IMR-90 (cell line): ENCODE results near the gene FBXO28. TPM values are rescaled to one million over a fixed set of nuclear protein-coding genes. Genes with fewer than 3 reads are reported as not detected.
A peak's percentile ranks its signal among the peaks of the same experiment; 100 is the strongest.

Source experiments
- ATAC-seq: fragments of 200-7000 bp; cut with Tn5 transposase; 2 replicates; pipeline ENCODE4 v1.9.1; 2020; ENCODE audit warnings: low read depth, mild to moderate bottlenecking, moderate library complexity
- BruUV-seq: library from RNA; stranded (reverse); fragments of 400-500 nt; replicated peaks from 2 replicates; lab custom pipeline; 2021; lab: Mats Ljungman, UMichigan
- CTCF ChIA-PET: fragments of 300-600 bp; formaldehyde crosslinking; extraction: SDS; loops from one replicate; lab custom pipeline; 2021; ENCODE audit warnings: antibody characterized with exemption; lab: Yijun Ruan, JAX
- POLR2A ChIA-PET: fragments of 300-600 bp; sonication (Branson Sonifier 250); formaldehyde crosslinking; loops from one replicate; lab custom pipeline; 2022; ENCODE audit warnings: antibody characterized with exemption; ENCODE audit not compliant: unreplicated experiment; lab: Charles Lee
- DNase-seq: peaks from one replicate; pipeline ENCODE4 v3.0.0; 2013
- H2AFZ ChIP-seq: replicated peaks from 2 replicates; pipeline ENCODE3; 2013; ENCODE audit warnings: low read length, mild to moderate bottlenecking; ENCODE audit not compliant: poor library complexity
- H2AK5ac ChIP-seq: 2 replicates; pipeline ENCODE4 v1.6.1; 2013; ENCODE audit warnings: low read depth, low read length, inconsistent platforms
- H2AK9ac ChIP-seq: replicated peaks from 2 replicates; pipeline ENCODE3; 2013; ENCODE audit warnings: mild to moderate bottlenecking, low read depth, low read length, moderate library complexity; ENCODE audit not compliant: poor library complexity
- H2BK120ac ChIP-seq: 2 replicates; pipeline ENCODE4 v1.6.1; 2013; ENCODE audit warnings: low read depth, low read length, inconsistent platforms
- H2BK15ac ChIP-seq: 3 replicates; pipeline ENCODE4 v1.6.1; 2013; ENCODE audit warnings: low read depth, low read length, inconsistent platforms
- H2BK20ac ChIP-seq: 2 replicates; pipeline ENCODE4 v1.6.1; 2013; ENCODE audit warnings: low read depth, mild to moderate bottlenecking, inconsistent platforms, low read length, moderate library complexity
- H2BK5ac ChIP-seq: 2 replicates; pipeline ENCODE4 v1.6.1; 2013; ENCODE audit warnings: mild to moderate bottlenecking, low read depth, low read length, inconsistent platforms; ENCODE audit not compliant: poor library complexity, severe bottlenecking
- H3K14ac ChIP-seq: replicated peaks from 2 replicates; pipeline ENCODE4 v1.6.1; 2013; ENCODE audit warnings: low read depth, low read length, inconsistent platforms
- H3K18ac ChIP-seq: 2 replicates; pipeline ENCODE4 v1.6.1; 2013; ENCODE audit warnings: low read depth, low read length, control low read depth
- H3K23ac ChIP-seq: 2 replicates; pipeline ENCODE4 v1.6.1; 2013; ENCODE audit warnings: low read depth, low read length, inconsistent platforms
- H3K27ac ChIP-seq: 2 replicates; pipeline ENCODE4 v1.5.1; 2013; ENCODE audit warnings: mild to moderate bottlenecking, control low read depth, low read length; ENCODE audit not compliant: insufficient read depth
- H3K27me3 ChIP-seq: 2 replicates; pipeline ENCODE4 v1.6.1; 2013; ENCODE audit warnings: low read length; ENCODE audit not compliant: control insufficient read depth, insufficient read depth
- H3K36me3 ChIP-seq: 2 replicates; pipeline ENCODE4 v1.6.1; 2013; ENCODE audit warnings: low read length, mixed read lengths; ENCODE audit not compliant: control insufficient read depth, insufficient read depth
- H3K4ac ChIP-seq: 2 replicates; pipeline ENCODE4 v1.6.1; 2013; ENCODE audit warnings: low read depth, low read length, inconsistent platforms
- H3K4me1 ChIP-seq: 2 replicates; pipeline ENCODE4 v1.6.1; 2013; ENCODE audit warnings: low read length, mixed read lengths; ENCODE audit not compliant: control insufficient read depth, insufficient read depth
- H3K4me2 ChIP-seq: 2 replicates; pipeline ENCODE4 v1.6.1; 2013; ENCODE audit warnings: low read depth, mild to moderate bottlenecking, control low read depth, low read length, moderate library complexity
- H3K4me3 ChIP-seq: 2 replicates; pipeline ENCODE4 v1.5.1; 2013; ENCODE audit warnings: low read depth, mild to moderate bottlenecking, control low read depth, low read length, moderate library complexity; ENCODE audit not compliant: insufficient read depth
- H3K56ac ChIP-seq: 2 replicates; pipeline ENCODE4 v1.6.1; 2013; ENCODE audit warnings: low read length, inconsistent platforms; ENCODE audit not compliant: insufficient read depth; ENCODE audit errors: extremely low read depth
- H3K79me1 ChIP-seq, 2 experiments: 2 replicates each; pipeline ENCODE4 v1.6.1; 2013; ENCODE audit warnings: low read length in 2 of 2, inconsistent platforms in 1 of 2, low read depth in 1 of 2
- H3K9ac ChIP-seq: 2 replicates; pipeline ENCODE4 v1.6.1; 2013; ENCODE audit warnings: low read depth, low read length, control low read depth
- H3K9me1 ChIP-seq: 2 replicates; pipeline ENCODE4 v1.6.1; 2013; ENCODE audit warnings: low read length, inconsistent platforms; ENCODE audit not compliant: insufficient read depth
- H3K9me3 ChIP-seq: 2 replicates; pipeline ENCODE4 v1.6.1; 2013; ENCODE audit warnings: low read length; ENCODE audit not compliant: control insufficient read depth, insufficient read depth
- H4K20me1 ChIP-seq: 2 replicates; pipeline ENCODE4 v1.6.1; 2013; ENCODE audit warnings: low read length, inconsistent platforms; ENCODE audit not compliant: insufficient read depth
- H4K5ac ChIP-seq: 2 replicates; pipeline ENCODE4 v1.6.1; 2013; ENCODE audit warnings: mild to moderate bottlenecking, low read depth, low read length, control low read depth
- H4K8ac ChIP-seq, 2 experiments: 2 replicates each; pipeline ENCODE4 v1.6.1; 2013; ENCODE audit warnings: low read depth in 2 of 2, low read length in 2 of 2, control low read depth in 1 of 2, inconsistent platforms in 1 of 2
- H4K91ac ChIP-seq: 2 replicates; pipeline ENCODE4 v1.6.1; 2013; ENCODE audit warnings: low read depth, low read length, inconsistent platforms; ENCODE audit not compliant: insufficient read depth
- CHD1 ChIP-seq: IDR thresholded peaks from 2 replicates; pipeline ENCODE4 v1.6.1; 2012; ENCODE audit warnings: low read depth, low read length, improper control_type of control experiment
- FOS ChIP-seq: fragments of 150-350 bp; IDR thresholded peaks from 2 replicates; pipeline ENCODE4 v1.6.1; 2016; ENCODE audit warnings: low read depth, low read length
- MAFK ChIP-seq: IDR thresholded peaks from 2 replicates; pipeline ENCODE4 v1.6.1; 2012; ENCODE audit warnings: low read depth, low read length, improper control_type of control experiment
- MXI1 ChIP-seq: IDR thresholded peaks from 2 replicates; pipeline ENCODE4 v1.6.1; 2012; ENCODE audit warnings: low read depth, mild to moderate bottlenecking, low read length, moderate library complexity, borderline replicate concordance
- NFE2L2 ChIP-seq: fragments of 150-350 bp; IDR thresholded peaks from 2 replicates; pipeline ENCODE4 v1.6.1; 2016; ENCODE audit warnings: low read depth, mild to moderate bottlenecking, low read length
- POLR2A ChIP-seq: IDR thresholded peaks from 2 replicates; pipeline ENCODE4 v1.6.1; 2012; ENCODE audit warnings: mild to moderate bottlenecking, low read depth, low read length
- RAD21 ChIP-seq: IDR thresholded peaks from 2 replicates; pipeline ENCODE4 v1.6.1; 2012; ENCODE audit warnings: low read length, improper control_type of control experiment
- RFX5 ChIP-seq: IDR thresholded peaks from 2 replicates; pipeline ENCODE4 v1.8.0; 2012; ENCODE audit warnings: low read depth, mild to moderate bottlenecking, low read length, moderate library complexity
- SMC3 ChIP-seq: fragments of 150-350 bp; IDR thresholded peaks from 2 replicates; pipeline ENCODE4 v1.6.1; 2016; ENCODE audit warnings: low read depth, mild to moderate bottlenecking, antibody characterized with exemption, low read length, moderate library complexity
- WGBS, 2 experiments: methylation state at CpG; one replicate each; pipeline versions ENCODE4 v1.1.5 to v1.1.7; 2013; ENCODE audit warnings: missing lambda C conversion rate in 2 of 2; ENCODE audit not compliant: insufficient read length in 1 of 2; ENCODE audit errors: extremely low coverage in 2 of 2; 5-methylcytosine and 5-hydroxymethylcytosine counted together
- dilution Hi-C: fragments of 300-500 bp; cut with HindIII; formaldehyde crosslinking; loops from one replicate; pipeline ENCODE4 v1.14.3; 2018; ENCODE audit warnings: low sequenced_read_pairs; ENCODE audit not compliant: unreplicated experiment
- in situ Hi-C: fragments of 300-500 bp; cut with MboI; formaldehyde crosslinking; loops from 3 replicates; pipeline ENCODE4 v1.14.3; 2019; ENCODE audit warnings: low sequenced_read_pairs, inconsistent platforms, mixed read lengths
- intact Hi-C: fragments of 100-400 bp; cut with micrococcal nuclease; formaldehyde crosslinking; loops from 2 replicates; pipeline ENCODE4 v1.10.0; 2022
- polyA plus RNA-seq, 3 experiments: library from polyadenylated mRNA; depleted of rRNA; stranded (reverse); fragments of >200 nt; gene quantifications; 2 replicates each; pipeline ENCODE4 v1.2.3, GENCODE V29; 2012; ENCODE audit warnings: low replicate concordance in 1 of 3
- total RNA-seq: library from RNA; depleted of rRNA; stranded (reverse); fragments of >200 nt; gene quantifications from 2 replicates; pipeline ENCODE4 v1.2.3, GENCODE V29; 2012
- TF ChIP-seq, protein P1 (sequence below): fragments of 150-350 bp; IDR thresholded peaks from 2 replicates; pipeline ENCODE4 v1.6.1; 2016; ENCODE audit warnings: low read depth, mild to moderate bottlenecking, low read length, moderate library complexity, borderline replicate concordance
- TF ChIP-seq, protein P2 (sequence below): conservative IDR thresholded peaks from 2 replicates; pipeline ENCODE4 v1.5.1; 2012; ENCODE audit warnings: mild to moderate bottlenecking, low read depth, low read length, improper control_type of control experiment
- TF ChIP-seq, protein P3 (sequence below): fragments of 150-350 bp; IDR thresholded peaks from 2 replicates; pipeline ENCODE4 v1.6.1; 2017; ENCODE audit warnings: mild to moderate bottlenecking, antibody characterized with exemption, low read length, low read depth

The FBXO28 gene
- total and polyA plus RNA-seq, 2 of the 4 experiments (the other 2 are of a cell fraction): 11.6 to 22.6 TPM

DNA sequence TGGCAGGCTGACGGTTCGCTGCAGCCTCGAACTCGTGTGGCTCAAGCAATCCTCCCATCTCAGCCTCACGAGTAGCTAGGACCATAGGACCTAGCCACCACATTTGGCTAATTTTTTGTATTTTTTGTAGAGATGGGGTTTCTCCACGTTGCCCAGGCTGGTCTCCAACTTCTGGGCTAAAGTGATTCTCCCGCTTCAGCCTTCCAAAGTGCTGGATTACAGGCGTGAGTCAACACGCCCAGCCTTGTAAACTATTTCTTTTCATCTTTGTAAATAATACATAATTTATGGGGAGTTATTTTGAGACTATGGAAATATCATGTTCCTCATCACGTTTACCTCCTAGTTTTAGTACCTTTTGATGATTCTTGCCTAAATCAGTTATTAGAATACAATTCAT lies 906 bp upstream of the FBXO28 start:
- Histone ChIP-seq H2BK15ac (no peak overlapping the region), H3K4me2 (no peak overlapping the region), H3K4ac (no peak overlapping the region), H4K91ac (no peak overlapping the region), H3K36me3 (no peaks in the 10 kb centered on the region), H3K27ac (no peak overlapping the region), H3K4me3 (no peak overlapping the region), H4K8ac (peak overlapping the region; percentile 23 to 96; a peak in 1 of 4 replicates), H3K27me3 (no peaks in the 10 kb centered on the region), H3K79me1 (peaks cover 0 to 16% of the 10 kb centered on the region in 2 experiments; a peak in 2 of 4 replicates), H2BK20ac (no peak overlapping the region), H3K9me3 (no peaks in the 10 kb centered on the region), H2BK5ac (no peak overlapping the region), H2BK120ac (no peak overlapping the region), H2AK9ac (no peak overlapping the region), H4K20me1 (peaks cover 7% of the 10 kb centered on the region; the same call in 1 of the 2 replicates), H3K4me1 (no peaks in the 10 kb centered on the region), H3K9ac (no peak overlapping the region), H3K56ac (no peak overlapping the region), H2AK5ac (no peak overlapping the region), H3K18ac (no peak overlapping the region), H3K23ac (no peak overlapping the region), H4K5ac (no peak overlapping the region), H3K14ac (no peak overlapping the region), H2AFZ (no peak overlapping the region), H3K9me1 (no peaks in the 10 kb centered on the region)
- ChIA-PET POLR2A (no interaction called here), CTCF (no interaction called here)
- no TSS peak for BruUV-seq
- WGBS, 2 experiments: no CpG with 5 or more reads among the region's 10 CpGs
- ATAC-seq (no peak), DNase-seq (no peak)
- dilution Hi-C loops (no loop called here), intact Hi-C loops (loop anchor here (5.0 to 10.0 kb wide), 3 partner anchors 298 to 411 kb away; no protein-coding TSS in a partner anchor), in situ Hi-C loops (loop anchor here (5.0 kb wide), 1 partner anchor 214 kb away; no protein-coding TSS in a partner anchor)
- TF ChIP-seq POLR2A: no peak
- TF ChIP-seq, protein P1, sequence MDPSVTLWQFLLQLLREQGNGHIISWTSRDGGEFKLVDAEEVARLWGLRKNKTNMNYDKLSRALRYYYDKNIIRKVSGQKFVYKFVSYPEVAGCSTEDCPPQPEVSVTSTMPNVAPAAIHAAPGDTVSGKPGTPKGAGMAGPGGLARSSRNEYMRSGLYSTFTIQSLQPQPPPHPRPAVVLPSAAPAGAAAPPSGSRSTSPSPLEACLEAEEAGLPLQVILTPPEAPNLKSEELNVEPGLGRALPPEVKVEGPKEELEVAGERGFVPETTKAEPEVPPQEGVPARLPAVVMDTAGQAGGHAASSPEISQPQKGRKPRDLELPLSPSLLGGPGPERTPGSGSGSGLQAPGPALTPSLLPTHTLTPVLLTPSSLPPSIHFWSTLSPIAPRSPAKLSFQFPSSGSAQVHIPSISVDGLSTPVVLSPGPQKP: no peak
- TF ChIP-seq FOS: no peak
- TF ChIP-seq NFE2L2: no peak
- no peak for TF ChIP-seq CHD1
- no peak for TF ChIP-seq RFX5
- TF ChIP-seq RAD21: no peak
- TF ChIP-seq SMC3: no peak
- TF ChIP-seq, protein P2, sequence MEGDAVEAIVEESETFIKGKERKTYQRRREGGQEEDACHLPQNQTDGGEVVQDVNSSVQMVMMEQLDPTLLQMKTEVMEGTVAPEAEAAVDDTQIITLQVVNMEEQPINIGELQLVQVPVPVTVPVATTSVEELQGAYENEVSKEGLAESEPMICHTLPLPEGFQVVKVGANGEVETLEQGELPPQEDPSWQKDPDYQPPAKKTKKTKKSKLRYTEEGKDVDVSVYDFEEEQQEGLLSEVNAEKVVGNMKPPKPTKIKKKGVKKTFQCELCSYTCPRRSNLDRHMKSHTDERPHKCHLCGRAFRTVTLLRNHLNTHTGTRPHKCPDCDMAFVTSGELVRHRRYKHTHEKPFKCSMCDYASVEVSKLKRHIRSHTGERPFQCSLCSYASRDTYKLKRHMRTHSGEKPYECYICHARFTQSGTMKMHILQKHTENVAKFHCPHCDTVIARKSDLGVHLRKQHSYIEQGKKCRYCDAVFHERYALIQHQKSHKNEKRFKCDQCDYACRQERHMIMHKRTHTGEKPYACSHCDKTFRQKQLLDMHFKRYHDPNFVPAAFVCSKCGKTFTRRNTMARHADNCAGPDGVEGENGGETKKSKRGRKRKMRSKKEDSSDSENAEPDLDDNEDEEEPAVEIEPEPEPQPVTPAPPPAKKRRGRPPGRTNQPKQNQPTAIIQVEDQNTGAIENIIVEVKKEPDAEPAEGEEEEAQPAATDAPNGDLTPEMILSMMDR: no peak
- no peak for TF ChIP-seq MAFK
- TF ChIP-seq, protein P3, sequence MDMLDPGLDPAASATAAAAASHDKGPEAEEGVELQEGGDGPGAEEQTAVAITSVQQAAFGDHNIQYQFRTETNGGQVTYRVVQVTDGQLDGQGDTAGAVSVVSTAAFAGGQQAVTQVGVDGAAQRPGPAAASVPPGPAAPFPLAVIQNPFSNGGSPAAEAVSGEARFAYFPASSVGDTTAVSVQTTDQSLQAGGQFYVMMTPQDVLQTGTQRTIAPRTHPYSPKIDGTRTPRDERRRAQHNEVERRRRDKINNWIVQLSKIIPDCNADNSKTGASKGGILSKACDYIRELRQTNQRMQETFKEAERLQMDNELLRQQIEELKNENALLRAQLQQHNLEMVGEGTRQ: no peak
- TF ChIP-seq MXI1: no peak
